Activated CD4-positive, alpha-beta T cell treated with anti-CD3 and anti-CD28 coated beads, Interleukin-2, amount 10 ng/mL, durations not matched to agents 24 days and 14 days (primary cell): Measurements from ENCODE around the gene ALOX12B. TPM values are rescaled to one million over a fixed set of nuclear protein-coding genes. Genes with fewer than 3 reads are reported as not detected.

Source experiments
- DNase-seq: peaks from one replicate; pipeline ENCODE4 v3.0.0; 2022
- H3K27ac Mint-ChIP-seq: one replicate; pipeline ENCODE4 v1.8.0; 2022; ENCODE audit warnings: mild to moderate bottlenecking, mixed read lengths
- H3K27me3 Mint-ChIP-seq: one replicate; pipeline ENCODE4 v1.8.0; 2022; ENCODE audit warnings: mixed read lengths
- H3K36me3 Mint-ChIP-seq: one replicate; pipeline ENCODE4 v1.8.0; 2022; ENCODE audit warnings: low read depth, mild to moderate bottlenecking, mixed read lengths
- H3K4me1 Mint-ChIP-seq: one replicate; pipeline ENCODE4 v1.8.0; 2021; ENCODE audit warnings: mixed read lengths
- H3K4me3 Mint-ChIP-seq: one replicate; pipeline ENCODE4 v1.8.0; 2022; ENCODE audit warnings: mild to moderate bottlenecking, moderate library complexity, mixed read lengths
- H3K9me3 Mint-ChIP-seq: one replicate; pipeline ENCODE4 v1.8.0; 2021; ENCODE audit warnings: mixed read lengths
- intact Hi-C: fragments of 100-400 bp; cut with micrococcal nuclease; formaldehyde crosslinking; loops from one replicate; pipeline ENCODE4 v1.15.1; 2023
- total RNA-seq: library from RNA; stranded (reverse); gene quantifications from 2 replicates; pipeline ENCODE4 v1.2.3, GENCODE V29; 2022

Gene ALOX12B
- total RNA-seq, 1 donor from 2014 or later = 0.77 TPM

DNA sequence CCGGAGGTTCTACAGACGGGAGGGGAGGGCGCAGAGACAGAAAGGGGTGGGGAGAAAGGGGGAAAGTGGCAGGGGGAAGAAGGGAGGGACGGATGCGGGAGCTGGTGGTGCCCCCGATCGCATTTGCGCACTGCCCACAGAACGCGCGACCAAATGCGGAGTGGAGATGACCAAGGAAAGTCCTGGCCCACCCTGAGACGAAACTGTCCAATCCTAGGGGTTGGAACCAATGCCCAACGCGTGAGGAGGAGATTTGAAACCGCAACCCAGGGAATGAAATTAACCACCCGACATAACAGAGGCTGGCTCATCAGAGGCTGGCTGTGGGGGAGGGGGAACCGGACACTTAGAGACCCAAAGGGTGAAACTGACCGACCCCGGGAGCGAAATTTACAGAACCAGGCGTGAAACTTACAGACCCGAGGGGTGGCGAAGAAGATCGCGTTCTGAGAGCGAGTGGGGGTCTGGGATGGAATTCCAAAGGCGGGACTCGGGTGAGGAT, 35.0 kb upstream of the ALOX12B start:
- intact Hi-C loops = loop anchor here (5.0 to 10.0 kb wide), 3 partner anchors 262 to 435 kb away; partner anchors contain the start of genes RPL26, TP53 and WRAP53
- H3K36me3 Mint-ChIP-seq = peaks cover 8% of the 10 kb centered on the region
- peaks cover 75% of the 10 kb centered on the region for H3K4me1 Mint-ChIP-seq
- DNase-seq = no peak
- H3K9me3 Mint-ChIP-seq = no peaks in the 10 kb centered on the region
- H3K4me3 Mint-ChIP-seq = peak overlapping the region; percentile 91
- peak overlapping the region; percentile 72 for H3K27ac Mint-ChIP-seq
- H3K27me3 Mint-ChIP-seq = peaks cover 54% of the 10 kb centered on the region

DNA sequence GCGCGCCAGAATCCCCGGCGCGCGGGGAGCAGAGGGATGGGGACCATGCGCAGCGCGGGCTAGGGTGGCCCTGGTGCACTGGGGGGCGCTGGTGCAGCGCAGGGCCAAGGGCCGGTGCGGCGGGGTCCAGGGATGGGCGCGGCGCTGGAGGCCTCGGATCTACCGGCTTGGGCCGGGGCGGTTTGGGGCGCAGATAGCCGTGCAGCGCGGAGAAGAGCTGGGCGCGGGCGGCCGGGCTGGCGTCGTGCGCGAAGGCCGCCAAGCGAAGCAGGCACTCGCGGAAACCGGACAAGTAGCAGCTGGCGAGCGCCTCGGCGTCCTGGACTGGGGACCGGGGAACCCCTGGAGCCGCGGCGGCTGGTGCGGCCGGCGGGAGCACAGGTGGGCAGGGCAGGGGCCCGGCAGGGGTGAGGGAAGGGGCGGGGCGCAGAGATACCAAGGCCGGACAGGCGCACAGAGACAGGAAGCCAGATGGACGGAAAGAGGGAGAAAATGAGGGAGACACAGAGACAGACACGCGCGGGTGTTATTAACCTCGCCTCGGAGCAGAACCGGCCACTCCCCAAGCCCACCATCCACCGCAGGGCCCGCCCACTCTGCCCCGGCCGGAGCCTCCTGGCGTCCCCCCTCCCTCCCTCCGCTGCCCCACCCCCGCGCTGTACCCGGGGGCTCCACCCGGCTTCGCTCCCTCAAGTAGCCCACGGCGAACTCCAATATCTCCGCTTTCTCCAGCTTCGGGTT, 34.3 kb upstream of the ALOX12B start:
- H3K27ac Mint-ChIP-seq = no peak overlapping the region
- peaks cover 8% of the 10 kb centered on the region for H3K36me3 Mint-ChIP-seq

DNA sequence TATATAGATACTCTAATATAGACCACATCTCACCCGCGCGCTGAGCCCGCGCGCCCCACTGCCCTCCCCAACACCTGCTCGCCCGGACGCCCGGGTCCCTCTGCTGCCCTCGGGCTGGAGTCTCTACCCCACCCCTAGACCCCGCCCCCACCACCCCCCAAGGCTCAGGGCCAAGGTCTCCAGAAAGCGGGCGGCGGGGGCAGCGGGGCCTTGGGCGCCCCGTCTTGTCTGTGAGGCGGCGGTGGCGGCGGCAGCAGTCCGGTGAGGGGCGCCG, 33.8 kb upstream of the ALOX12B start:
- intact Hi-C loops = loop anchor here (2.0 to 10.0 kb wide), 4 partner anchors 127 to 434 kb away; partner anchors contain the start of genes CTC1, PFAS, RPL26 and TP53
- Mint-ChIP-seq H3K27me3 (peaks cover 54% of the 10 kb centered on the region), H3K4me1 (peaks cover 71% of the 10 kb centered on the region), H3K27ac (no peak overlapping the region), H3K9me3 (no peaks in the 10 kb centered on the region), H3K4me3 (peak overlapping the region; percentile 91), H3K36me3 (peaks cover 7% of the 10 kb centered on the region)
- DNase-seq = no peak

More for the DNA sequence above, 34.3 kb upstream of the ALOX12B start:
- peaks cover 51% of the 10 kb centered on the region for H3K27me3 Mint-ChIP-seq
- H3K4me3 Mint-ChIP-seq = peak overlapping the region; percentile 91
- no peaks in the 10 kb centered on the region for H3K9me3 Mint-ChIP-seq
- peaks cover 72% of the 10 kb centered on the region for H3K4me1 Mint-ChIP-seq
- intact Hi-C loops = loop anchor here (2.0 to 10.0 kb wide), 4 partner anchors 127 to 435 kb away; partner anchors contain the start of genes CTC1, PFAS, RPL26 and TP53
- peak; percentile 86 for DNase-seq

DNA sequence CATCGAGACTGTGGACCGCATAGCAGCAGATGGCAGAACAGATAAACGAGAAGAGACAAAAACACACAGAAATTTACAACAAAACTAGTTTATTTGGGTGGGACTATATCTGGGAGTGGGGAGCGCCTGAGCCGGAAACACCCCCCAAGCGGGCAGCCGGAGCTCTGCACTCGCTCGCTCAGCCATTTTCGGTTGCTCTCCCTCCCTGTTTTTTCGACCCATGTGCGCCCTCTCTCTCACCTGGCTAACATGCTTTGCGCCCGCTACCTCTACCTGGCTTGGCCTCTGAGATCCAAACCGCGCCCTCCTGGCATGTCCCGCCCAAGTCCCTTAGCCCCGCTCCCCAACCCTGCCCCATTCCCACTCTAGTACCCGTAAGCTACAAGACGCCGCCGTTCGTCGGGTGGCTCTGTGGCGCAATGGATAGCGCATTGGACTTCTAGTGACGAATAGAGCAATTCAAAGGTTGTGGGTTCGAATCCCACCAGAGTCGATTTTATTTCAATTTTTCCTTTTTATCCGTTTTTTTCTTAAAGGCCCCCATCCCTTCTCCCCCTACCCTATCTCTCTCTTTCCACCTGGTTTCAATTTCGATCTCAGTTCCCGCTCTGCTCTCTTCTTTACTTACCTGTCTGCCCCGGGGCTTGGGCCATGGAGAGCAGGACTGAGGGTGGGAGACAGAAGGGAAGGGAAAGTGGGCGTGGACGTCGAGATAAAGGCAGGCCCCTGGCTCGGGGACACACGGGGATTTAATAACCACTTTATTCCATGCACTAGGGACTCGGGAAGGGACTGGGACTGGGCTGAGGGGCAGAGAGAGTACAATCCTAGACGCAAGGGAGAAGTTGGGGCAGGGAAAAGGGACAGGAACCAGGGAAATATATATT, 33.2 kb upstream of the ALOX12B start:
- Mint-ChIP-seq H3K27me3 (peaks cover 60% of the 10 kb centered on the region), H3K9me3 (no peaks in the 10 kb centered on the region), H3K27ac (peak overlapping the region; percentile 95), H3K36me3 (peaks cover 7% of the 10 kb centered on the region), H3K4me1 (peaks cover 67% of the 10 kb centered on the region), H3K4me3 (peak overlapping the region; percentile 91)
- peak; percentile 91 for DNase-seq
- intact Hi-C loops = loop anchor here (1.0 to 10.0 kb wide), 7 partner anchors 19 to 433 kb away; partner anchors contain the start of genes CTC1, PFAS, RPL26 and TP53

DNA sequence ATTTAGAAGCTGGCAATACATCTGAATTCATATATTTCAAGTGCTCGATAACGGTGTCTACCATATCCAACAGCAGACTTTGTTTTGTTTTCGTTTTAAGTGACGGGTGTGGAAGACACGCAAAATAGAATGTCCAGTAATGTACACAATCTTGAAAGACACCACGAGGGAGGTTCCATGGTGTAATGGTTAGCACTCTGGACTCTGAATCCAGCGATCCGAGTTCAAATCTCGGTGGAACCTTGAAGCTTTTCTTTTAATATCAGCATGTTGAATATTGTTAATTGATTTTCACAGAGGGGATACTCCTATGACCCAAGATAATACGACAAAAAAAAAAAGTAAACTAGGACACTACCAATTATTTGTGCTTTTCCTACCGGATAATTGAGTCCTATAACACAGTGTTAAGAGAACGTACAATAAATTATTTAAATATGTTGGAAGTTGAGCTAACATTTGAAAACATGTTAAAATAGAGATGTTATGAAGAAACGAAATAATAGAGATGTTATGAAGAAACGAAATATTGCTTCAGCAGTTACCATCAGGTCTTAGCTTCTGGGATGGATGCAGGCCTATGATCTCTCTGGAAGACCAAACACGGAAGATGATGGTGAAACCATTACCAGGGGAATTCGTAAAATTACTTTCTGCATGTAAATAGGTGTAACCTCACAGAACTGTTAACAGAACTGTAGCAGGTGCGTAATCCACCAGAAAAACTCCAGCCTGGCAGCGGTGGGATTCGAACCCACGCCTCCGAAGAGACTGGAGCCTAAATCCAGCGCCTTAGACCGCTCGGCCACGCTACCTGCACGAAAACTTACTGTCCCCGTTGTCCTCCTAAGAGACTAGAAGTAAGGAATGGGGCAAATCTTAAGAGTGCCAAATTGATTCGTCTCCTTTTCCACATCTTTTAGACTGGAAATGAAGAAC, 32.3 kb upstream of the ALOX12B start:
- Mint-ChIP-seq H3K36me3 (peaks cover 4% of the 10 kb centered on the region), H3K4me3 (peak overlapping the region; percentile 91), H3K4me1 (peaks cover 60% of the 10 kb centered on the region), H3K27me3 (peaks cover 62% of the 10 kb centered on the region), H3K9me3 (no peaks in the 10 kb centered on the region), H3K27ac (peak overlapping the region; percentile 95)
- intact Hi-C loops = loop anchor here (1.0 to 10.0 kb wide), 13 partner anchors 19 to 433 kb away; partner anchors contain the start of genes CTC1, PFAS, RNF227 and RPL26
- DNase-seq = peak; percentile 96

DNA sequence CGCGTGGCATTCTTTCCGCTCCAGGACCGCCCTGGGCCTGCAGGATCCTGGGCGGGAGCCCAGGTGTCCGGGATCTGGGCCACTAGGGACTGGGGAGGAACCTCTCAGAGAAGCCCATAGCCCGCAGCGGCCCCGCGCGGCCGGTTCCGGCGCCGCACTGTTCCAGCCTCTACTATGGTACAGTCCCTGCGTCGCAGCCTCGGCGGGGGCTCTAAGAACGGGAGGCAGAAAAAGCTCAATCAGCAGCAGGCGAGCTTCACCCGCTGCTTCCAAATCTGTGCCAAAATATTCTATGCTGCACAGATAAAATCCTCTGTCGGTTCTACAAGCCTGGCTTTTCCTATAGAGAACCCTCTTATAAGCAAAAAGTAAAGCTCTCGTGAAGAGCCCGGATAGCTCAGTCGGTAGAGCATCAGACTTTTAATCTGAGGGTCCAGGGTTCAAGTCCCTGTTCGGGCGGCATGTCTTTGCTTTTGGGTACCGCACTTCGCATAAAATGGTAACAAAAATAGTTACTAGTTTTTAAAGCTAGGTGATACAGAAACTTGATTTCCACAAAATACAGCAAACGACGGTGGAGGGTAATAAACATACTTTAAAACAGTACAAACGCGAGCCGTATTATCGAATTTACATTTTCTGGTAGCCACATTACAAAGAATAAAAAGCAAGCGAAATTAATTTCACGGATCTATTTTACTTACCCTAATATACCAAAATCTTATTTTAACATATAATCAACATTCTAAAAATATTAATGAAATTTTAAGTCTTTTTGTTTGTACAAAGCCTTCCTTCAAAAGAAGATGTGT, 31.5 kb upstream of the ALOX12B start:
- intact Hi-C loops = loop anchor here (1.0 to 10.0 kb wide), 6 partner anchors 39 to 204 kb away; partner anchors contain the start of genes RNF227 and SLC25A35
- DNase-seq = peak; percentile 95
- peaks cover 61% of the 10 kb centered on the region for H3K27me3 Mint-ChIP-seq
- H3K9me3 Mint-ChIP-seq = no peaks in the 10 kb centered on the region
- H3K27ac Mint-ChIP-seq = peak overlapping the region; percentile 92
- peaks cover 51% of the 10 kb centered on the region for H3K4me1 Mint-ChIP-seq
- H3K36me3 Mint-ChIP-seq = peaks cover 4% of the 10 kb centered on the region
- peak overlapping the region; percentile 91 for H3K4me3 Mint-ChIP-seq

DNA sequence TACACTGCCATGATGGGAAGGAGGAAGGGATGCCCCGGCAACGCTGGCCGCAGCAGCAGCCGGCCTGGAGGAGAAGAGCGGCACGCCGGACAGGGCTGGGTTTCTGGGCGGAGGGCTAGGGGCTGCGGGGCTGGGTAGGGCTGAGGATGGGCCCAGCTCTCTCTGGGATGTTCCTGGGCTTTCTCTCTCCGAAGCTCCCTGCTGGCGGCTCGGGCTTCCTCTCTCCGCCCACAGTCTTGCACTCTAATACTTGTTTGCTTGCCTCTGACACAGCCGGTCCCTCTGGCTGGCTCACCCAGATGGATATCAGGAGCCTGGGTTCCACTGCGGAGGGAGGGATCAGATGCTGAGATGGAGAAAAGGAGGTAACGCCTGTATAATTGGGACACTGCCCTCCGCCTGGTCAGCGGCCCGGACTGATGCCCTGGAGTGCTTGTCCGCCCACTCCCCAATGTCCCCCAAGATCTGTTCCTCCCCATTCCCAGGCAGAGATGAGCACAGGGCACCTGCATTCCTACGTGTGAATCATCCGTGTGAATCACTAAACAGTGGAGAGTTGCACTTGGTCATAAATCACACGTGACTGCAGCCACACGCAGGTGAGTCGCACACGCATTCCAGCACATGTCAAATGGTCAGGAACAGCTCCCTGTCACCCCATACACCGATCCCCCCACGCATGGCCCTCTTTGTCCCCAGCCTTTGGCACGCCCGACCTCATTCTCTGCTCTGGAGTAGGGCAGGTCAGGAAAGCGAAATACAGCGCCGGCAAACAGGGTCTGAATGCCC, 30.7 kb upstream of the ALOX12B start, which contains the start of gene ALOXE3:
TSS of gene ALOXE3 (minus strand) at position 535 of the 789 bp plus-strand sequence. CDS start at position 11, 524 bp downstream.
- intact Hi-C loops = loop anchor here (2.0 to 10.0 kb wide), 4 partner anchors 45 to 203 kb away; partner anchors contain the start of genes RNF227 and SLC25A35
- H3K27ac Mint-ChIP-seq = peak within 1 kb of the TSS; percentile 92
- peaks cover 4% of the 10 kb centered on the region for H3K36me3 Mint-ChIP-seq
- peak; percentile 69 for DNase-seq
- H3K4me1 Mint-ChIP-seq = peaks cover 44% of the 10 kb centered on the region
- no peaks in the 10 kb centered on the region for H3K9me3 Mint-ChIP-seq
- H3K4me3 Mint-ChIP-seq = peak within 1 kb of the TSS; percentile 91
- H3K27me3 Mint-ChIP-seq = peaks cover 59% of the 10 kb centered on the region

DNA sequence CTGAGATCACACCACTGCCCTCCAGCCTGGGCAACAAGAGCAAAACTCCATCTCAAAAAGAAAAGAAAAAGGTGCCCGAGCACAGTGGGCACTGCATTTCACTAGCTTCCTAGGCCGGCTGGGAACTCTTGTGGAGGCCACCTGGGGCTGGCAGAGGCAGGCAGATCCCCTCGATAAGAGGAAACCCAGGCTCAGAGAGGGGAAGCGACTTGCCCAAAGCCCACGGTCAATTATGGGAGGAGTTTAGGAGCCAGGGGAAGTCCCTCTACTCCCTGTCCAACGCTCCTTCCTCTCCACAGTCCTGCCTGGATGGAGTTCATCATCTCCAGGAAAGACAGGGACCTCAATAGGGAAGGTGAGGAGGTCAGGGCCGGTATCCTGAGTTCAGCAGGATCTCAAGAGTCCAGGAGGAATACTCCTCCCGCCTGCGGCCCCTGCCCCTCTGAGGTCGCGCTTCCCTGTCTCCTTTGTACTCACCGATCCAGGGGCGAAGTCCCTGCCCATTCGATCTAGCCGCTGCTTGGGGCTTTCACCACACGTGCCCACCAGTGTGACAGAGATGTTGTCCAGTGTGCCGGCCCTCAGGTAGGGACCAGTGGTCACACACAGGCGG, 30.0 kb upstream of the ALOX12B start:
- Mint-ChIP-seq H3K27ac (no peak overlapping the region), H3K36me3 (peaks cover 4% of the 10 kb centered on the region), H3K4me1 (peaks cover 39% of the 10 kb centered on the region), H3K27me3 (peaks cover 60% of the 10 kb centered on the region), H3K9me3 (no peaks in the 10 kb centered on the region), H3K4me3 (peak overlapping the region; percentile 91)
- intact Hi-C loops = loop anchor here (10.0 kb wide), 1 partner anchor 203 kb away; the partner anchor contains the start of gene RNF227
- peak; percentile 63 for DNase-seq

DNA sequence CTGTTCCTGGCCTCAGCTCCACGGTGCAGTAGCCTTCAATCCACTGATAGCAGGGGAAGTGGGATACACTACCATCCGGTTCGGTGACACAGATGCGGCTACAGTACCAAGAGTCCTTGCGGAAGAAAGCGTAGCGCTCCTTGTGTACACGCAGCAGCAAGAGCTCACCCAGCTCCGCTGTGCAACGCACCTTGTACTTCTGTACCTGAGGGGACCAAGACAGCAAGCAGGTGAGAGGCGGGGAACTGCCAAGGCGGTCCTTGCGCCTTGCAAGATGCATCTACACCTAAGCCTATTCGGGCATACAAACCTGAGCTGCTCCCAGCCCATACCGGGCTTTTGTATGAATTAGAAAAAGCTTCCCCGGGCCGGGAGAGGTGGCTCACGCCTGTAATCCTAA, 29.3 kb upstream of the ALOX12B start:
- DNase-seq = no peak
- Mint-ChIP-seq H3K4me3 (no peak overlapping the region), H3K9me3 (no peaks in the 10 kb centered on the region), H3K27ac (no peak overlapping the region), H3K4me1 (peaks cover 37% of the 10 kb centered on the region), H3K27me3 (peaks cover 61% of the 10 kb centered on the region), H3K36me3 (peaks cover 4% of the 10 kb centered on the region)
- intact Hi-C loops = loop anchor here (10.0 kb wide), 1 partner anchor 202 kb away; the partner anchor contains the start of gene RNF227

DNA sequence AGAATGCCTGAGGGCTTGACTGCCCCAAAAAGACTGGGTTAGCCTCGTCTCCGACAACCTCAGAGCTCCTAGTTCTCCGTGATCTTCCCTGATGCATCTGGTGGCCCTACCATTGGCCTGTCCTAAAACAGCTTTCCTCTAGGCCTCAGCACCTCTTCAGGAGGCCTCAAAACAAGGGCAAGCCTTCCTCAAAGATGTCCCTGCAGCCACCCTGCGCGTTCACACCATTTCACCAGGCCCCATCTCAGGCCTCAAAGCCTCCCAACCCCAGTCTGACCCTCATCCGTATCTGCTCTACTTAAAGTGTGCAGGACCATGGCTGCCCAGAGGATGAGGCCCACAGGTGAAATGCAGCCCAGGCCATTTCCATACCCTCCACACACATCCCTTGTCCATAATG, 23.4 kb upstream of the ALOX12B start:
- intact Hi-C loops = loop anchor here (2.0 to 10.0 kb wide), 3 partner anchors 16 to 196 kb away; partner anchors contain the start of gene RNF227
- Mint-ChIP-seq H3K4me3 (peak overlapping the region; percentile 11), H3K9me3 (no peaks in the 10 kb centered on the region)

DNA sequence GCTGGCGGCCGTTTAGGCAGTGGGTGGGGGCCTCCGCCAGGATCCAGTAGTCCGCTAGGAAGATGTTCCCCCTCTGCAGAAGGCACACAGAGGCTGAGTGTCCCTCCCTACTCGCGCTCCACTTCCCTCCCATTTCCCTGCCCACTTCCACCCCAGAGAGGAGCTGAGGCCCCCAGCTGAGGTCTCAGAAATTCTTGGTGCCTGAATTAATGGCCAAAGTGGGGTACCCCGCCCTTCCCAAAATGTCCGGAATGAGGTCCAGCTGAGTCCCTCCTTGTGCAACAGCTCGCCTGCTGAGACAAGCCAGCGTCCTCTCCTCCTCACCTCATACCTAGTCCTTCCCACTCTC, 22.9 kb upstream of the ALOX12B start:
- Mint-ChIP-seq H3K4me3 (no peak overlapping the region), H3K36me3 (no peaks in the 10 kb centered on the region), H3K9me3 (no peaks in the 10 kb centered on the region), H3K4me1 (peaks cover 6% of the 10 kb centered on the region), H3K27ac (no peak overlapping the region), H3K27me3 (peaks cover 47% of the 10 kb centered on the region)
- intact Hi-C loops = loop anchor here (2.0 to 10.0 kb wide), 3 partner anchors 16 to 196 kb away; partner anchors contain the start of gene RNF227
- DNase-seq = no peak

More for the DNA sequence above, 23.4 kb upstream of the ALOX12B start:
- no peak for DNase-seq
- Mint-ChIP-seq H3K36me3 (no peaks in the 10 kb centered on the region), H3K4me1 (peaks cover 6% of the 10 kb centered on the region), H3K27me3 (peaks cover 49% of the 10 kb centered on the region), H3K27ac (peak overlapping the region; percentile 10)
